Left ventricle myocardium inferior (tissue), 1 donor: ENCODE data around the gene CETN2. TPM values are rescaled to one million over a fixed set of nuclear protein-coding genes. Genes with fewer than 3 reads are reported as not detected.
A peak's percentile ranks its signal among the peaks of the same experiment; 100 is the strongest.

Source experiments
- DNase-seq: peaks from one replicate; pipeline ENCODE4 v3.0.0-alpha.2; 2020
- H3K27ac ChIP-seq: fragments of 200-600 bp; replicated peaks from 2 replicates; pipeline ENCODE4 v1.8.0; 2021
- H3K27me3 ChIP-seq: fragments of 200-600 bp; 2 replicates; pipeline ENCODE4 v1.8.0; 2021; ENCODE audit warnings: low read depth
- H3K36me3 ChIP-seq: fragments of 200-600 bp; 2 replicates; pipeline ENCODE4 v1.8.0; 2021
- H3K4me1 ChIP-seq: fragments of 200-600 bp; 2 replicates; pipeline ENCODE4 v1.8.0; 2021
- H3K4me3 ChIP-seq: fragments of 200-600 bp; 2 replicates; pipeline ENCODE4 v1.8.0; 2021; ENCODE audit warnings: mild to moderate bottlenecking, moderate library complexity
- H3K9me3 ChIP-seq: fragments of 200-600 bp; replicated peaks from 2 replicates; pipeline ENCODE4 v1.8.0; 2021
- intact Hi-C: fragments of 100-400 bp; cut with micrococcal nuclease; formaldehyde crosslinking; loops from one replicate; pipeline ENCODE4 v1.11.0; 2022
- long read RNA-seq: library from polyadenylated mRNA; unstranded; transcript quantifications from one replicate; pipeline ENCODE4 v2.0.0, GENCODE V29; 2021
- total RNA-seq: library from RNA; stranded (reverse); fragmentation: NEBNext Ultra II Directional; extraction: Animal tissue kit (Norgen Biotek cat#: 25700); gene quantifications from one replicate; pipeline ENCODE4 v1.2.1, GENCODE V29; 2021
- TF ChIP-seq, protein P1 (sequence below): fragments of 200-600 bp; IDR thresholded peaks from 2 replicates; pipeline ENCODE4 v1.8.0; 2021; ENCODE audit warnings: antibody characterized with exemption, mild to moderate bottlenecking, borderline replicate concordance
- donor health status: DM: no; HTN: yes; CAD: no; lungs with severe emphysema.

The CETN2 gene
- total RNA-seq = 24.1 TPM
- long read RNA-seq, partial matches to known transcripts = 2 of 8 reads
- long read RNA-seq, other reads (novel, unspliced or antisense) = 2 of 8 reads

DNA sequence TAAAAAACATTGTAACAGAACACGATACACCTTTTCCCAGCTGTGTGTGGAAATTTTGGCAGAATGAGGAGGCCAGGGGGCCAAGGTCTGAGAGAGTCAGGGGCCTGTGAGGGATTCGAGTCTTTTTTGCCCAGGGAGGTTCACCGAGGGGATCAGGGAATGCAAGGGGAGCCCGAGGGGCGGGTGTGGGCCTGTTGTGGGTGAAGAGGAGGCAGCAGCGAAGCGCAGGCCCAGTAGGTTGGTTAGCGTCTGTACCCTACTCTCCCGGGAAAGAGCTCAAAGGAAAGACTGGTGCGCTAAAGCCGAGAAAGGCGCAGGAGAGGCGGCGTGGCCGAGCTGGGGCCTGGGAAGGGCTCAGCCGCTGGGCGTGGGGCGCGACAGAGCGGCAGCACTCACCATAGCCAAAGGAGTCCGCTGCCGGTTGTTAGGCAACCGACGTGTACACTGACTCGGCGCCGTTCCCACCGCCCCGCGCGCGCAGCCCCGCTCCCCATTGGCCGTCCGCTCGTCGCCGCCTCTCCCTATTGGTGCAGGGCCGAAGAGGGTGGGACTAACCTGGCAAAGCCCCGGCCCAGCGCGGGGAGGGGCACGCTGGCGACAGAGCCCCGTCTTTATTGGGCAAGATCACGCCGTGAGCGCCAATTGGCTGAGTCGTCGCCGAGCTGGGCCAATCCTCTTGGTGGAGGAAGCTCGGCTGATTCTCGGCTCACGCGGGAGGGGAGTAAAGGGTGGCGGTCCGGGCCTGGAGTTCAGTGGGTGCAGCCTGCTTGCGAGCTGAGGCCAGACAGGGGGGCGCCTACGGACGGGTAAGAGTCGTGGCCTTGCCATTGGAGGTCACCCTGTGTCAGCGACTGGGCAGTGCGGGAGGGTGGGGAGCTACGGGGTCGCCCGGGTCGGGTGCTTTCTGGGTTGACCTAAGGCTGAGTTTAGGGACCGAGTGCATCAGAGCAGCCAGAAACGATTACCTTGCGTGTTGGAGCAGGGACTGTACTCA, at the start of gene CETN2, which contains the start of gene NSDHL:
CETN2 (minus strand) TSS at position 446 of the 994 bp plus-strand sequence; CDS start at position 399, 47 bp downstream.
NSDHL (plus strand) TSS at position 752 of the 994 bp plus-strand sequence. CDS start 15,262 bp downstream, outside the sequence.
- TF ChIP-seq, protein P1, sequence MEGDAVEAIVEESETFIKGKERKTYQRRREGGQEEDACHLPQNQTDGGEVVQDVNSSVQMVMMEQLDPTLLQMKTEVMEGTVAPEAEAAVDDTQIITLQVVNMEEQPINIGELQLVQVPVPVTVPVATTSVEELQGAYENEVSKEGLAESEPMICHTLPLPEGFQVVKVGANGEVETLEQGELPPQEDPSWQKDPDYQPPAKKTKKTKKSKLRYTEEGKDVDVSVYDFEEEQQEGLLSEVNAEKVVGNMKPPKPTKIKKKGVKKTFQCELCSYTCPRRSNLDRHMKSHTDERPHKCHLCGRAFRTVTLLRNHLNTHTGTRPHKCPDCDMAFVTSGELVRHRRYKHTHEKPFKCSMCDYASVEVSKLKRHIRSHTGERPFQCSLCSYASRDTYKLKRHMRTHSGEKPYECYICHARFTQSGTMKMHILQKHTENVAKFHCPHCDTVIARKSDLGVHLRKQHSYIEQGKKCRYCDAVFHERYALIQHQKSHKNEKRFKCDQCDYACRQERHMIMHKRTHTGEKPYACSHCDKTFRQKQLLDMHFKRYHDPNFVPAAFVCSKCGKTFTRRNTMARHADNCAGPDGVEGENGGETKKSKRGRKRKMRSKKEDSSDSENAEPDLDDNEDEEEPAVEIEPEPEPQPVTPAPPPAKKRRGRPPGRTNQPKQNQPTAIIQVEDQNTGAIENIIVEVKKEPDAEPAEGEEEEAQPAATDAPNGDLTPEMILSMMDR = no peak
- intact Hi-C loops = no loop called here
- no peaks in the 10 kb centered on the region for H3K9me3 ChIP-seq
- H3K36me3 ChIP-seq = no peaks in the 10 kb centered on the region
- H3K27me3 ChIP-seq = no peaks in the 10 kb centered on the region
- peaks cover 31% of the 10 kb centered on the region for H3K4me1 ChIP-seq
- DNase-seq = peak; percentile 95
- H3K4me3 ChIP-seq = peak within 1 kb of the TSS; percentile 77
- peak within 1 kb of the TSS; percentile 84 for H3K27ac ChIP-seq

DNA sequence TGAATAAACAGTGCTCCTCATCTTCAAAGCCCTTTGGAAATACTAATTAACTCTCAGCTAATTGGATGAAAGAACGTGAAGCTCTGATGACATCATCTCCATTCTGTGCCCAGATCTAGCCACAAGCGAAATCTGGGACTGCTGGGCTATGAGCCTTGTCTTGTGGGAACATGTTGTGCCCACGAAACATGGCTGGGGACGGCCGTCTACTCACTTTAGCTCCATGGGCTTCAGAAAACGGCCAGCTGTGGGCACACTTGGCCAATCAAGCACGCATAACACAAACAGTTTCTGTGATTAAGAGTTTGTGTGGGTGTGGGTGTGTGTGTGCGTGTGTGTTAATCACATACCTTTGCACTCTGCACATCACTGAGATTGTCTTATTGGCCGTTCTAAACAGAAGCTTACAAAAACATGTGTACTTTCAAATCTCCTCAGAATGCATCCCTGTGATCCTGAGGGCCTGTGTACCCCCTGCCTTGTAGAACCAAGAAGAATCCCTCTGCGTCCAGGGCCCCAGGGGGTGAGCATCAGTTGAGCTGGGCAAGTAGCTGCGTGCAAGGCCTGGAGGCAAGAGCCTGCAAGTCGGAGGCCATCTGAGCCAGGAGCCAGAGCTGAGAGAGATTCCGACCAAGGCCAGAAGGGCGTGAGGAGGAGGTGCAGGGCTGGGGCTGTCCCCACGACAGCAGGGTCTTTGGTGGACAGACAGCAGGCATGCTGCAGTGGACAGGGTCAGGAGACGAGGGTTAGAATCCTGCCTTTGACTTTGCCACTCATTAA, 48.6 kb upstream of the CETN2 start:
- H3K27me3 ChIP-seq = no peaks in the 10 kb centered on the region
- intact Hi-C loops = no loop called here
- TF ChIP-seq, protein P1 = no peak
- no peak overlapping the region for H3K4me3 ChIP-seq
- H3K4me1 ChIP-seq = no peaks in the 10 kb centered on the region
- no peaks in the 10 kb centered on the region for H3K36me3 ChIP-seq
- DNase-seq = no peak
- H3K9me3 ChIP-seq = no peaks in the 10 kb centered on the region
- no peak overlapping the region for H3K27ac ChIP-seq

DNA sequence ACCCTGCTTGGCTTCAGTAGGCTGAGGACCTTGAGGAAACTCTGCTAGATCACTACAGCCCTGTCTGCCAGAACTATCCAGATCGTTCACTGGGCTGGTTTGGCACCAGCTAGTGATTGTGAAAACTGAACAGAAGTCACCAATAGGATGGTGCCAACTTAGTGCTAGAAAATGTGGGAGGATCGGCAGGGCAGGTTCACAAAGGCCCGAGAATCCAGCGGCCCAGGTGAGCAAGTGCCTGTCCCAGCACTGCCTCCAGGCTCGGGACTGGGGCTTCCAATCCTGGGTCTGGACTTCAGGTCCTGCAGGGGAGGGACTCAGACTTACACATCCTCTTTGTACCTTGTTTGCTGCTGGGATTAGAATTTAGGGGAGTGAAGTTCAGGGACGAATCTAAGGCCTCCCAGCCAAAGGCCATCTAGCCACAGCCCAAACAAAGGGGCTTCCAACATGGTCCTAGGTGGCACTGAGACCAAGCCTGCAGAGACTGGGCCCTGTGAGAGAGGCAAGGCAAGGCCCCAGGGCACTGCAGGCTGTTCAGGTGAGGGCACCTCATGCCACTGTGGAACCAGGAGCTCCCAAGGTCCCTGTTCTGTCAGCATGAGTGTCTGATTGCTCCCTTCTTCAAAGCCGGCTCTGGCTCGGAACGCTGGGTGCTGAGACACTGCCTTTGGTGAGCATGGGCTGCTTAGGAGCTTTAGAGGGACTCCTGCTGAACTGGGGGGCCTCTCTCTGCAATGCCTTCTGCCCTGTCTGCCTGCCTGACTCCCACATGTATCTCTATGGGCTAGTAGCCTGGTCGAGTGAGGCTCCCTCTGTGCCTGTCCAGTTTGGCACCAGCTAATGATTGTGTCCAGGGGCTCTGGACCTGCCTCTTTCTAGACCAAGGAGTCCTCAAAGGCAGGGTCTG, 46.6 kb upstream of the CETN2 start:
- no peaks in the 10 kb centered on the region for H3K9me3 ChIP-seq
- TF ChIP-seq, protein P1 = no peak
- H3K4me3 ChIP-seq = no peak overlapping the region
- no peak overlapping the region for H3K27ac ChIP-seq
- H3K36me3 ChIP-seq = no peaks in the 10 kb centered on the region
- H3K4me1 ChIP-seq = no peaks in the 10 kb centered on the region
- intact Hi-C loops = no loop called here
- DNase-seq = no peak
- no peaks in the 10 kb centered on the region for H3K27me3 ChIP-seq

- TF ChIP-seq, protein P1 = no peak
- DNase-seq = no peak
- no peak overlapping the region for H3K4me3 ChIP-seq
- H3K27ac ChIP-seq = no peak overlapping the region
- intact Hi-C loops = no loop called here
- H3K9me3 ChIP-seq = no peaks in the 10 kb centered on the region
- no peaks in the 10 kb centered on the region for H3K27me3 ChIP-seq
- no peaks in the 10 kb centered on the region for H3K4me1 ChIP-seq
- peaks cover 3% of the 10 kb centered on the region for H3K36me3 ChIP-seq
Observed at GRCh38 chrX:152873361-152873760, 42.8 kb upstream of the CETN2 start.
